Left ventricle myocardium inferior (tissue), 1 donor: ENCODE results near the gene POFUT2. TPM values are rescaled to one million over a fixed set of nuclear protein-coding genes. Genes with fewer than 3 reads are reported as not detected.

Experiments used
- DNase-seq: peaks from one replicate; pipeline ENCODE4 v3.0.0-alpha.2; 2020
- H3K27ac ChIP-seq: fragments of 200-600 bp; replicated peaks from 2 replicates; pipeline ENCODE4 v1.8.0; 2021
- H3K27me3 ChIP-seq: fragments of 200-600 bp; 2 replicates; pipeline ENCODE4 v1.8.0; 2021; ENCODE audit warnings: low read depth
- H3K36me3 ChIP-seq: fragments of 200-600 bp; 2 replicates; pipeline ENCODE4 v1.8.0; 2021
- H3K4me1 ChIP-seq: fragments of 200-600 bp; 2 replicates; pipeline ENCODE4 v1.8.0; 2021
- H3K4me3 ChIP-seq: fragments of 200-600 bp; 2 replicates; pipeline ENCODE4 v1.8.0; 2021; ENCODE audit warnings: mild to moderate bottlenecking, moderate library complexity
- H3K9me3 ChIP-seq: fragments of 200-600 bp; replicated peaks from 2 replicates; pipeline ENCODE4 v1.8.0; 2021
- CTCF ChIP-seq: fragments of 200-600 bp; IDR thresholded peaks from 2 replicates; pipeline ENCODE4 v1.8.0; 2021; ENCODE audit warnings: antibody characterized with exemption, mild to moderate bottlenecking, borderline replicate concordance
- intact Hi-C: fragments of 100-400 bp; cut with micrococcal nuclease; formaldehyde crosslinking; loops from one replicate; pipeline ENCODE4 v1.11.0; 2022
- total RNA-seq: library from RNA; stranded (reverse); fragmentation: NEBNext Ultra II Directional; extraction: Animal tissue kit (Norgen Biotek cat#: 25700); gene quantifications from one replicate; pipeline ENCODE4 v1.2.1, GENCODE V29; 2021
- donor health status: DM: no; HTN: yes; CAD: no; lungs with severe emphysema.

POFUT2 gene
- total RNA-seq, 1 donor from 2014 or later, result 20.9 TPM

- H3K9me3 ChIP-seq, result no peaks in the 10 kb centered on the region
- no peaks in the 10 kb centered on the region for H3K27me3 ChIP-seq
- no peak for TF ChIP-seq CTCF
- H3K27ac ChIP-seq, result no peak overlapping the region
- intact Hi-C loops, result no loop called here
- H3K36me3 ChIP-seq, result peaks cover 81% of the 10 kb centered on the region
- no peak for DNase-seq
- peaks cover 8% of the 10 kb centered on the region for H3K4me1 ChIP-seq
- no peak overlapping the region for H3K4me3 ChIP-seq
Measured at GRCh38 chr21:45282283-45283034, 5.2 kb downstream of the POFUT2 start.

GRCh38 chr21:45281411-45282282 lies 6.0 kb downstream of the POFUT2 start:
- H3K4me3 ChIP-seq, result no peak overlapping the region
- H3K9me3 ChIP-seq, result no peaks in the 10 kb centered on the region
- TF ChIP-seq CTCF, result no peak
- H3K4me1 ChIP-seq, result peaks cover 5% of the 10 kb centered on the region
- no peaks in the 10 kb centered on the region for H3K27me3 ChIP-seq
- DNase-seq, result no peak
- no peak overlapping the region for H3K27ac ChIP-seq
- peaks cover 89% of the 10 kb centered on the region for H3K36me3 ChIP-seq
- intact Hi-C loops, result no loop called here

GRCh38 chr21:45280969-45281368 lies 6.7 kb downstream of the POFUT2 start:
- Histone ChIP-seq H3K4me1 (no peaks in the 10 kb centered on the region), H3K27ac (no peak overlapping the region), H3K27me3 (no peaks in the 10 kb centered on the region), H3K9me3 (no peaks in the 10 kb centered on the region), H3K4me3 (no peak overlapping the region), H3K36me3 (peaks cover 96% of the 10 kb centered on the region)
- intact Hi-C loops, result no loop called here
- no peak for DNase-seq
- TF ChIP-seq CTCF, result no peak

- Histone ChIP-seq H3K9me3 (no peaks in the 10 kb centered on the region), H3K36me3 (peaks cover 95% of the 10 kb centered on the region), H3K4me1 (no peaks in the 10 kb centered on the region), H3K27ac (no peak overlapping the region), H3K4me3 (no peak overlapping the region), H3K27me3 (no peaks in the 10 kb centered on the region)
- DNase-seq, result no peak
- no peak for TF ChIP-seq CTCF
- intact Hi-C loops, result no loop called here
Measured at GRCh38 chr21:45280178-45280821, 7.4 kb downstream of the POFUT2 start.

GRCh38 chr21:45279446-45280177 lies 8.1 kb downstream of the POFUT2 start:
- TF ChIP-seq CTCF, result no peak
- H3K27ac ChIP-seq, result no peak overlapping the region
- DNase-seq, result no peak

More at GRCh38 chr21:45279446-45280177, 8.1 kb downstream of the POFUT2 start:
- Histone ChIP-seq H3K4me1 (no peaks in the 10 kb centered on the region), H3K4me3 (no peak overlapping the region), H3K27me3 (no peaks in the 10 kb centered on the region), H3K9me3 (no peaks in the 10 kb centered on the region), H3K36me3 (peaks cover 95% of the 10 kb centered on the region)
- intact Hi-C loops, result no loop called here
